ENCODE data around the gene PARL.

DNA sequence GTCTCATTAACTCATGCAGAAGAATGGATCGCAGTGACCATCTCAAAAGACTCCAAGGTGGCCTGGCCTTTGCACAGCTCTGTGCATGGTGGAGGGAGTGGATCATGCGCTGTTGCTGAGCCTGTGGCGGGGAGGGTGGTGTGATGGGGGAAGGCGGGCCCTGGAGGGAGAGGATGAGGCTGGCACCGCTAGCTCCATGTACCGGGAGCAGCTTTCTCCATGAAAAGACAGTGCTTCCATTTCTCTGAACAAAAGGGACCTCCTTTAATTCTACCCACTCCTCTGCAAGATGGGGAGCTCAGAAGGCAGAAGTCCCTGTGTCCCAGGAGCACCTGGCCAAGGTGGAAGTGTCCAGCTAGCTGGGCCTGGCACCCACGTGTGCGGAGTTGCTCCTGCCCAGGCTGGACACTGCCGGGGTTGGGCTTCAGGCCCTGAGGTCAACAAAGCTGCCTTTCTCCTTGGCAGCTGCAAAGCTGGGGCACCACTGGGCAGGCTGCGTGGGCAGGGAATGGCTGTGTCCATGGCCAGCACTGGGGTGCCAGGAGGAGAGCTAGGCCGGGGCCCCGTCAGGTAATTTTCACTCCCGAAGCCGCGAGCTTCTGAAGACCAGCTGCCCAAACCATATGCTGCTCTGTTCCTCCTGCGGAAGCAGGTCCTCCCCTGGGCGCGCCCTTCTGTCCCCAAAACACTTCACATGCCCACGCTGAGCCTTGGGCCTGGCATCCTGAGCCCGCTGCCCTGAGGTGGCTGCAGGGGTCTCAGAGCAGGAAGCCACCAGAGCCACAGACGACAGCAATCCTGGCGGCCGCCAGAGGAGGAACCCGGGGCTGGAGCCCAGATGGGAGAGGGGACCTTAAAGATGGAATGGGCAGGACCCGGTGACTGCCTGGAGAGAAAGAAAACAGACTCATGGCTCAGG is 65.7 kb downstream of the PARL start:
- TF ChIP-seq EP300 (IDR thresholded peaks at IDR 0.05): no peak
- TF ChIP-seq, protein P1, sequence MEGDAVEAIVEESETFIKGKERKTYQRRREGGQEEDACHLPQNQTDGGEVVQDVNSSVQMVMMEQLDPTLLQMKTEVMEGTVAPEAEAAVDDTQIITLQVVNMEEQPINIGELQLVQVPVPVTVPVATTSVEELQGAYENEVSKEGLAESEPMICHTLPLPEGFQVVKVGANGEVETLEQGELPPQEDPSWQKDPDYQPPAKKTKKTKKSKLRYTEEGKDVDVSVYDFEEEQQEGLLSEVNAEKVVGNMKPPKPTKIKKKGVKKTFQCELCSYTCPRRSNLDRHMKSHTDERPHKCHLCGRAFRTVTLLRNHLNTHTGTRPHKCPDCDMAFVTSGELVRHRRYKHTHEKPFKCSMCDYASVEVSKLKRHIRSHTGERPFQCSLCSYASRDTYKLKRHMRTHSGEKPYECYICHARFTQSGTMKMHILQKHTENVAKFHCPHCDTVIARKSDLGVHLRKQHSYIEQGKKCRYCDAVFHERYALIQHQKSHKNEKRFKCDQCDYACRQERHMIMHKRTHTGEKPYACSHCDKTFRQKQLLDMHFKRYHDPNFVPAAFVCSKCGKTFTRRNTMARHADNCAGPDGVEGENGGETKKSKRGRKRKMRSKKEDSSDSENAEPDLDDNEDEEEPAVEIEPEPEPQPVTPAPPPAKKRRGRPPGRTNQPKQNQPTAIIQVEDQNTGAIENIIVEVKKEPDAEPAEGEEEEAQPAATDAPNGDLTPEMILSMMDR (IDR thresholded peaks at IDR 0.05): no peak

All from tibial nerve (tissue), 4 donors.